ENCODE results near the gene UBE2S.
A peak's percentile ranks its signal among the peaks of the same experiment; 100 is the strongest.

Gene UBE2S

DNA sequence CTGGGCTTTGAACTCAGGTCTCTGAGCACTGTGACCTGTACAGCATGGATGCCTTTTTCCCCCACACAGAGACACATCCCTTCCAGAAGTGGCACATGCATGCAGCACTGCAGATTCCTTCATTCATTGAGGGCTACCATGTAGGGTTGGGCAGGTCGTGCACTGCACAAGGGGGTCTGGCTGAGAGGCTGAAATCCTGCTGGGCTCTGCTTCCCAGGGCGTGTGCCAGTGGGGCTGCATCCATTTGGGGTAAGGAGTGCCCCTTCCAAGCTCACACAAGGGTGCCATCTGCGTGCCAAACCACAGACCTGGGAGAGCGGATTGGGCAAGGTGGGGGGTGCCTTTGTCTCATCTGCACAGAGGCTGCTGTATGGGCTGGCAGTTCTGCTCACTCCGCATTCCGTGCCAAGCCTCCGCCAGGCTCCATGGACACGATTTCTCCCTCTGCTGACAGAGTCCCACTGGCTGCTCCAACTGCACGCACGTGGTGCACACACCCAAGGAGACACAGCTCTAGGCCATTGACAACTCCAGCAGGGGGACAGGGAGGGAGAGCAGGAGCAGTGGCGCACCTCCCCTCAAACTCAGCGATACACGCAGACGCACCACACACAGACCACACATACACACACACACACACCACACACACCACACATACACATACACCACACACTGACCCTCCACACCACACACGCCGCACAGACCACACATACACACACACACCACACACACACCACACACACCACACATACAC is 40.0 kb upstream of the UBE2S start:
- Histone ChIP-seq H3K27ac (ENCODE audit: extremely low read depth, low read depth, low read length) (no peak overlapping the region), H3K36me3 (ENCODE audit: control insufficient read depth in 2 of 2, insufficient read depth in 1 of 2, low read length in 2 of 2) (no peaks in the 10 kb centered on the region), H3K4me3 (ENCODE audit: low read depth, low read length) (no peak overlapping the region), H3K4me1 (ENCODE audit: control insufficient read depth, insufficient read depth, low read length) (no peaks in the 10 kb centered on the region), H3K9me3 (ENCODE audit: control insufficient read depth, insufficient read depth, low read depth, low read length) (no peaks in the 10 kb centered on the region)
- POLR2A ChIA-PET, result interaction anchor here (1.0 kb wide), 1 partner anchor 14 kb away, joined by 4 read pairs; no protein-coding TSS in a partner anchor
- CTCF ChIA-PET, result interaction anchor here (0.5 to 1.2 kb wide), 2 partner anchors 28 to 307 kb away, joined by 3 read pairs; no protein-coding TSS in a partner anchor
- TF ChIP-seq KLF1 (tag by site-specific recombination; IDR thresholded peaks at IDR 0.05) (peak; percentile 68), ZNF843 (tag by site-specific recombination; IDR thresholded peaks at IDR 0.05) (no peak), ZNF501 (tag by site-specific recombination; IDR thresholded peaks at IDR 0.05) (peak; percentile 50; the same call in 1 of the 2 replicates), ZBTB8A (tag by site-specific recombination; IDR thresholded peaks at IDR 0.05) (peak; percentile 65), ZNF701 (tag by site-specific recombination; IDR thresholded peaks at IDR 0.05) (no peak), SP2 (tag by site-specific recombination; IDR thresholded peaks at IDR 0.05) (no peak), ZNF157 (tag by site-specific recombination; IDR thresholded peaks at IDR 0.05) (no peak), ZNF596 (tag by site-specific recombination; IDR thresholded peaks at IDR 0.05) (no peak), OVOL3 (tag by site-specific recombination; IDR thresholded peaks at IDR 0.05) (no peak), FEZF1 (tag by site-specific recombination; IDR thresholded peaks at IDR 0.05) (no peak), ZNF214 (tag by site-specific recombination; IDR thresholded peaks at IDR 0.05; ENCODE audit: borderline replicate concordance) (no peak), HOXD13 (CRISPR knock-in tag; IDR thresholded peaks at IDR 0.05; ENCODE audit: borderline replicate concordance) (no peak), MEIS1 (CRISPR knock-in tag; IDR thresholded peaks at IDR 0.05; ENCODE audit: borderline replicate concordance) (no peak), ZNF76 (tag by site-specific recombination; IDR thresholded peaks at IDR 0.05; ENCODE audit: borderline replicate concordance, low read depth) (no peak), RBAK (tag by site-specific recombination; IDR thresholded peaks at IDR 0.05) (no peak), ZEB2 (tag by site-specific recombination; IDR thresholded peaks at IDR 0.05) (no peak), ZNF654 (tag by site-specific recombination; IDR thresholded peaks at IDR 0.05; ENCODE audit: low read depth) (no peak), ZNF777 (tag by site-specific recombination; IDR thresholded peaks at IDR 0.05; ENCODE audit: borderline replicate concordance) (no peak), ZNF473 (tag by site-specific recombination; IDR thresholded peaks at IDR 0.05) (no peak), REPIN1 (tag by site-specific recombination; IDR thresholded peaks at IDR 0.05; ENCODE audit: low read depth) (no peak), GLIS1 (tag by site-specific recombination; IDR thresholded peaks at IDR 0.05) (peak; percentile 77), PRDM1 (tag by site-specific recombination; IDR thresholded peaks at IDR 0.05) (no peak), ZNF776 (tag by site-specific recombination; IDR thresholded peaks at IDR 0.05; ENCODE audit: borderline replicate concordance) (no peak), GLIS2 (tag by site-specific recombination; IDR thresholded peaks at IDR 0.05) (peak; percentile 75), BCL11A (tag by site-specific recombination; IDR thresholded peaks at IDR 0.05; ENCODE audit: low read depth) (no peak; the same call in 1 of the 2 replicates), ZBTB17 (tag by site-specific recombination; IDR thresholded peaks at IDR 0.05) (peak; percentile 93), ZBTB21 (tag by site-specific recombination; IDR thresholded peaks at IDR 0.05) (no peak), MZF1 (tag by site-specific recombination; IDR thresholded peaks at IDR 0.05; ENCODE audit: borderline replicate concordance) (no peak), ZNF658 (tag by site-specific recombination; IDR thresholded peaks at IDR 0.05) (no peak), ZNF324 (tag by site-specific recombination; IDR thresholded peaks at IDR 0.05) (no peak), ZBTB48 (tag by site-specific recombination; IDR thresholded peaks at IDR 0.05) (no peak), SP7 (tag by site-specific recombination; IDR thresholded peaks at IDR 0.05) (0 out of 2 replicates have a peak, but pooled peaks have one; percentile 32), ZNF223 (tag by site-specific recombination; IDR thresholded peaks at IDR 0.05) (no peak), TRIM28 (IDR thresholded peaks at IDR 0.05; ENCODE audit: borderline replicate concordance, low read length) (no peak), MYNN (tag by site-specific recombination; IDR thresholded peaks at IDR 0.05; ENCODE audit: borderline replicate concordance) (no peak)
- TF ChIP-seq, protein P1, sequence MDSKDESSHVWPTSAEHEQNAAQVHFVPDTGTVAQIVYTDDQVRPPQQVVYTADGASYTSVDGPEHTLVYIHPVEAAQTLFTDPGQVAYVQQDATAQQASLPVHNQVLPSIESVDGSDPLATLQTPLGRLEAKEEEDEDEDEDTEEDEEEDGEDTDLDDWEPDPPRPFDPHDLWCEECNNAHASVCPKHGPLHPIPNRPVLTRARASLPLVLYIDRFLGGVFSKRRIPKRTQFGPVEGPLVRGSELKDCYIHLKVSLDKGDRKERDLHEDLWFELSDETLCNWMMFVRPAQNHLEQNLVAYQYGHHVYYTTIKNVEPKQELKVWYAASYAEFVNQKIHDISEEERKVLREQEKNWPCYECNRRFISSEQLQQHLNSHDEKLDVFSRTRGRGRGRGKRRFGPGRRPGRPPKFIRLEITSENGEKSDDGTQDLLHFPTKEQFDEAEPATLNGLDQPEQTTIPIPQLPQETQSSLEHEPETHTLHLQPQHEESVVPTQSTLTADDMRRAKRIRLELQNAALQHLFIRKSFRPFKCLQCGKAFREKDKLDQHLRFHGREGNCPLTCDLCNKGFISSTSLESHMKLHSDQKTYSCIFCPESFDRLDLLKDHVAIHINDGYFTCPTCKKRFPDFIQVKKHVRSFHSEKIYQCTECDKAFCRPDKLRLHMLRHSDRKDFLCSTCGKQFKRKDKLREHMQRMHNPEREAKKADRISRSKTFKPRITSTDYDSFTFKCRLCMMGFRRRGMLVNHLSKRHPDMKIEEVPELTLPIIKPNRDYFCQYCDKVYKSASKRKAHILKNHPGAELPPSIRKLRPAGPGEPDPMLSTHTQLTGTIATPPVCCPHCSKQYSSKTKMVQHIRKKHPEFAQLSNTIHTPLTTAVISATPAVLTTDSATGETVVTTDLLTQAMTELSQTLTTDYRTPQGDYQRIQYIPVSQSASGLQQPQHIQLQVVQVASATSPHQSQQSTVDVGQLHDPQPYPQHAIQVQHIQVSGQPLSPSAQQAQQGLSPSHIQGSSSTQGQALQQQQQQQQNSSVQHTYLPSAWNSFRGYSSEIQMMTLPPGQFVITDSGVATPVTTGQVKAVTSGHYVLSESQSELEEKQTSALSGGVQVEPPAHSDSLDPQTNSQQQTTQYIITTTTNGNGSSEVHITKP (tag by site-specific recombination; IDR thresholded peaks at IDR 0.05), result peak; percentile 92
- TF ChIP-seq, protein P2, sequence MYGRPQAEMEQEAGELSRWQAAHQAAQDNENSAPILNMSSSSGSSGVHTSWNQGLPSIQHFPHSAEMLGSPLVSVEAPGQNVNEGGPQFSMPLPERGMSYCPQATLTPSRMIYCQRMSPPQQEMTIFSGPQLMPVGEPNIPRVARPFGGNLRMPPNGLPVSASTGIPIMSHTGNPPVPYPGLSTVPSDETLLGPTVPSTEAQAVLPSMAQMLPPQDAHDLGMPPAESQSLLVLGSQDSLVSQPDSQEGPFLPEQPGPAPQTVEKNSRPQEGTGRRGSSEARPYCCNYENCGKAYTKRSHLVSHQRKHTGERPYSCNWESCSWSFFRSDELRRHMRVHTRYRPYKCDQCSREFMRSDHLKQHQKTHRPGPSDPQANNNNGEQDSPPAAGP (tag by site-specific recombination; IDR thresholded peaks at IDR 0.05), result no peak

Data from HEK293 (cell line).